Activated T-cell treated with anti-CD3 and anti-CD28 coated beads, Interleukin-2, amount 50 U/mL, for 72 hours (primary cell): ENCODE data around the gene C22orf15. TPM values are rescaled to one million over a fixed set of nuclear protein-coding genes. Genes with fewer than 3 reads are reported as not detected.

ENCODE experiments used
- ATAC-seq, 2 donors: fragments of 150-1000 bp; cut with Tn5 transposase; replicated peaks in 1 of 2; 2 replicates each; pipeline ENCODE4 v1.10.0; 2021; ENCODE audit warnings: moderate library complexity in 2 of 2, mild to moderate bottlenecking in 1 of 2
- DNase-seq, 2 donors: peaks; one replicate each; pipeline ENCODE4 v3.0.0; 2021 to 2022; ENCODE audit warnings: mixed read lengths in 1 of 2
- H3K27ac Mint-ChIP-seq: one replicate; pipeline ENCODE4 v1.8.0; 2022; ENCODE audit warnings: mild to moderate bottlenecking, moderate library complexity, mixed read lengths
- H3K27me3 Mint-ChIP-seq: one replicate; pipeline ENCODE4 v1.8.0; 2022; ENCODE audit warnings: low read depth, mixed read lengths
- H3K36me3 Mint-ChIP-seq, 2 donors: one replicate each; pipeline ENCODE4 v1.8.0; 2022; ENCODE audit warnings: mixed read lengths in 2 of 2, mild to moderate bottlenecking in 1 of 2; ENCODE audit not compliant: insufficient read depth in 2 of 2
- H3K4me1 Mint-ChIP-seq: one replicate; pipeline ENCODE4 v1.8.0; 2022; ENCODE audit warnings: low read depth, mixed read lengths
- H3K4me3 Mint-ChIP-seq, 2 donors: one replicate each; pipeline ENCODE4 v1.8.0; 2022; ENCODE audit warnings: mild to moderate bottlenecking in 2 of 2, mixed read lengths in 2 of 2, moderate library complexity in 2 of 2
- H3K9me3 Mint-ChIP-seq, 2 donors: one replicate each; pipeline ENCODE4 v1.8.0; 2022; ENCODE audit warnings: mixed read lengths in 2 of 2
- total RNA-seq, 2 donors: library from RNA; stranded (reverse); gene quantifications; one replicate each; pipeline ENCODE4 v1.2.3, GENCODE V29; 2022

Gene C22orf15
- total RNA-seq, 2 donors from 2014 or later = 0.72 to 1.5 TPM

DNA sequence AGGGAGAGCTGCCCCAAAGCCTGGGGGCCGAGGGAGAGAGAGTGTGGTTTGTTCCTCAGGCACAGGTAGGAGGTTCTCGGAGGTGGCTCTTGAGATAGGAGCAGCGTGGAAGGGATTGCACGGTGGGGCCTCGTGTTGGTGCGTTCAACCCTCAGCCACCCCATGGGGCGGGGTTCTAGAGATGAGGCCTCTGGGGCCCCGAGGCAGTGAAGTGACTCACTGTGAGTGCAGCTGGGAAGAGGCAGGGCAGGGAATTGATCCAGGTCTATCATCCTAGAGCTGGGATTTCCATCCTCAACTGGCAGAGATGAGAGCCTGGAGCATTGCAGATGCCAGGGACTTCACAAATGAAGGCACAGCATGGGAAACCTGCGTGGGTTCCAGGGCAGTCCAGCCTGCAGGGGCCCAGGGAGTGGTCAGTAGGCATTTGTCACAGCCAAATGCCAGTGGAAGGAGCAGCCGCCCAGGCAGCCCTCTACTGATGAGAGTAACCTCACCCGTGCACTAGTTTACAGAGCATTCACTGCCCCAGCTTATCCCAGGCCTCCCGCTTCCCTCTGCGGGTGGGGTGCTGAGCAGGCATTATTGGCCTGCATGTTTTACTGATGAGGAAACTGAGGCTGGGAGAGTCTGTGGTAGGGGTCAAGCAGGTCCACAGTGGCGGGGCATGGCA is 18.9 kb downstream of the C22orf15 start:
- Mint-ChIP-seq H3K4me1 (peaks cover 12% of the 10 kb centered on the region), H3K36me3 (no peaks in the 10 kb centered on the region), H3K4me3 (no peak overlapping the region), H3K27ac (no peak overlapping the region), H3K27me3 (no peaks in the 10 kb centered on the region), H3K9me3 (no peaks in the 10 kb centered on the region)
- ATAC-seq (no peak), DNase-seq (no peak)

DNA sequence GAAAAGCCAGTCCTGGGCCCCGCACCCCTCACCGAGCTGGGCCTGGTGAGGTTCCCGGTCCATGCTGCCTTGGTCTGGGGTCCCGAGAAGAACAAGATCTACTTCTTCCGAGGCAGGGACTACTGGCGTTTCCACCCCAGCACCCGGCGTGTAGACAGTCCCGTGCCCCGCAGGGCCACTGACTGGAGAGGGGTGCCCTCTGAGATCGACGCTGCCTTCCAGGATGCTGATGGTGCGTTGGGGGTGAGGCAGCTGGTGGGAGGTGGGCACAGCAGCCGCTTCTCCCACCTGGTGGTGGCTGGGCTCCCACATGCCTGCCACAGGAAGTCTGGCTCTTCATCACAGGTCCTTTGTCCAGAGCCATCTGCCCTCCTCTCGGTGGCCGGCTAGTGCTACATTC is 19.5 kb downstream of the C22orf15 start:
- no peaks in the 10 kb centered on the region for H3K9me3 Mint-ChIP-seq
- H3K36me3 Mint-ChIP-seq = no peaks in the 10 kb centered on the region
- H3K27ac Mint-ChIP-seq = no peak overlapping the region
- DNase-seq (no peak), ATAC-seq (no peak)
- peaks cover 13% of the 10 kb centered on the region for H3K4me1 Mint-ChIP-seq
- no peaks in the 10 kb centered on the region for H3K27me3 Mint-ChIP-seq
- H3K4me3 Mint-ChIP-seq = no peak overlapping the region

DNA sequence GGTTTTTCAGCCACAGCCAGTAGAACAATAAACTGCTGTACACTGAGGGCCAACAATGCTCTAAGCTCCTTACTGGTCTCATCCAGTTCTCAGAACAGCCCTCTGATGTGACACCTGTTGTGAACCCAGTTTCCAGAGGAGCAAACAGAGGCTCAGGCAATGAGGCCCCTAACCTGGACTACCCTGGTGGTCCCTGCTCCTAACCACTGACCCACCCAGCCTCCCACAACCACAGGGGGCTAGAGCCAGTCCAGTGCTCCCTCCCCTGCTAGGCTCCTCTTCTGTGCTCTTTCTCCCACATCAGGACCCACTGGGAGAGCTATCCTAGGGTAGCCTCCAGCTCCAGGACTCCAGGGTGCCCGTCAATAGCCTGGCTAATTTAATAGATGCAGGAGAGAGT is 19.9 kb downstream of the C22orf15 start:
- ATAC-seq (no peak), DNase-seq (no peak)
- H3K9me3 Mint-ChIP-seq = no peaks in the 10 kb centered on the region
- H3K27ac Mint-ChIP-seq = no peak overlapping the region
- H3K27me3 Mint-ChIP-seq = no peaks in the 10 kb centered on the region
- H3K4me1 Mint-ChIP-seq = peaks cover 15% of the 10 kb centered on the region
- no peaks in the 10 kb centered on the region for H3K36me3 Mint-ChIP-seq
- no peak overlapping the region for H3K4me3 Mint-ChIP-seq

DNA sequence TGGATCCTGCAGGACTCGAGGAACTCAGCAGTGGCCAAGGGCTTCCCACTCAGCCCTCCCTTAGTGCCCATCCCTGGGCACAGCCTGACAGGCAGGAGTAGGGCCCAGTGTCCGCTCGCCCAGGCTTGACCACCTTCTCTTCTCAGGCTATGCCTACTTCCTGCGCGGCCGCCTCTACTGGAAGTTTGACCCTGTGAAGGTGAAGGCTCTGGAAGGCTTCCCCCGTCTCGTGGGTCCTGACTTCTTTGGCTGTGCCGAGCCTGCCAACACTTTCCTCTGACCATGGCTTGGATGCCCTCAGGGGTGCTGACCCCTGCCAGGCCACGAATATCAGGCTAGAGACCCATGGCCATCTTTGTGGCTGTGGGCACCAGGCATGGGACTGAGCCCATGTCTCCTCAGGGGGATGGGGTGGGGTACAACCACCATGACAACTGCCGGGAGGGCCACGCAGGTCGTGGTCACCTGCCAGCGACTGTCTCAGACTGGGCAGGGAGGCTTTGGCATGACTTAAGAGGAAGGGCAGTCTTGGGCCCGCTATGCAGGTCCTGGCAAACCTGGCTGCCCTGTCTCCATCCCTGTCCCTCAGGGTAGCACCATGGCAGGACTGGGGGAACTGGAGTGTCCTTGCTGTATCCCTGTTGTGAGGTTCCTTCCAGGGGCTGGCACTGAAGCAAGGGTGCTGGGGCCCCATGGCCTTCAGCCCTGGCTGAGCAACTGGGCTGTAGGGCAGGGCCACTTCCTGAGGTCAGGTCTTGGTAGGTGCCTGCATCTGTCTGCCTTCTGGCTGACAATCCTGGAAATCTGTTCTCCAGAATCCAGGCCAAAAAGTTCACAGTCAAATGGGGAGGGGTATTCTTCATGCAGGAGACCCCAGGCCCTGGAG is 20.7 kb downstream of the C22orf15 start:
- H3K36me3 Mint-ChIP-seq = no peaks in the 10 kb centered on the region
- no peaks in the 10 kb centered on the region for H3K27me3 Mint-ChIP-seq
- DNase-seq (no peak), ATAC-seq (no peak)
- H3K9me3 Mint-ChIP-seq = no peaks in the 10 kb centered on the region
- no peak overlapping the region for H3K4me3 Mint-ChIP-seq
- H3K4me1 Mint-ChIP-seq = peaks cover 23% of the 10 kb centered on the region
- no peak overlapping the region for H3K27ac Mint-ChIP-seq

DNA sequence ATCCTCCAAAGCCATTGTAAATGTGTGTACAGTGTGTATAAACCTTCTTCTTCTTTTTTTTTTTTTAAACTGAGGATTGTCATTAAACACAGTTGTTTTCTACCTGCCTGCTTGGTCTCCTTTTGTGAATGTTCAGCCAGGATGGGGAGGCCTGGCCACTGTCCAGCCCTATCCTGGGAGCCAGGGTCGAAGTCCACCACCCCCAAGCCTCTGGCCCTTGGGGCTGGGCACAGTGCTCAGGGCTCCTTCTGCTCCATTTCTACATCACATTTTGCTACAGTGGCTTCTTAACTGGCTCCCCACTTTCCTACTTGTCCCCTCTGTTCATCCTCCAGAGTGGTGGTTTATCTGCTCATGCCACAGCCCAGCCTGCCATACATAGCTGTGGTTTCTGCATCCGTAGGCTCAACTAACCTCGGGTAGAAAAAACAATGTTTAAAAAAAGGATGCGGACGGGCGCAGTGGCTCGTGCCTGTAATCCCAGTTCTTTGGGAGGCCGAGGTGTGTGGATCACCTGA is 21.5 kb downstream of the C22orf15 start:
- peaks cover 31% of the 10 kb centered on the region for H3K4me1 Mint-ChIP-seq

DNA sequence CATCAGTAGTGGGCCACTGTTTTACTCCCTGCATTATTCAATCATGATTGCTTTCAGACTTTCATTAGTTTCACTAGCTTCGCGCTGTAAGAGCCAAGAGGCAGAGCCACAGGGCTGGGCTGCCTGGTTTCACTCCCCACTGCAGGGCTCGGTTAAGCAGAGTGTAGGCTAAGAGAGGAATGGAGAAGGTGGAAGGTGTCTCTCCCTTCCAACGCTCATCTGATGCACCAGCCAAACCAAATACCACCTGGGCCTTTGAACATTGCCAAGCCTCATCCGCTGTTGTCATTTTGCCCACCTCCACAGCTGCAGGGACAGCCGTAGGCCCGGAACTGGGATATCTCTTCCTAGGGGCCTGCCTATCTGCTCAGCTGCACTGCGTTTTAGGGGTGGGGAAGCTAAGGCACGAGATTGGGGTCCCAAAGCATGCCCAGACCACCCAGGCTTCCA is 23.5 kb downstream of the C22orf15 start:
- H3K4me1 Mint-ChIP-seq = peaks cover 38% of the 10 kb centered on the region
- peak overlapping the region; percentile 88 to 90 for H3K4me3 Mint-ChIP-seq
- H3K9me3 Mint-ChIP-seq = no peaks in the 10 kb centered on the region
- no peaks in the 10 kb centered on the region for H3K27me3 Mint-ChIP-seq
- ATAC-seq (peak; percentile 2 to 6), DNase-seq (no peak)
- peak overlapping the region; percentile 95 for H3K27ac Mint-ChIP-seq
- H3K36me3 Mint-ChIP-seq = no peaks in the 10 kb centered on the region

More for the DNA sequence above, 21.5 kb downstream of the C22orf15 start:
- no peak for ATAC-seq
- DNase-seq = no peak
- H3K36me3 Mint-ChIP-seq = no peaks in the 10 kb centered on the region
- H3K9me3 Mint-ChIP-seq = no peaks in the 10 kb centered on the region
- no peaks in the 10 kb centered on the region for H3K27me3 Mint-ChIP-seq
- H3K27ac Mint-ChIP-seq = no peak overlapping the region
- H3K4me3 Mint-ChIP-seq = no peak overlapping the region

DNA sequence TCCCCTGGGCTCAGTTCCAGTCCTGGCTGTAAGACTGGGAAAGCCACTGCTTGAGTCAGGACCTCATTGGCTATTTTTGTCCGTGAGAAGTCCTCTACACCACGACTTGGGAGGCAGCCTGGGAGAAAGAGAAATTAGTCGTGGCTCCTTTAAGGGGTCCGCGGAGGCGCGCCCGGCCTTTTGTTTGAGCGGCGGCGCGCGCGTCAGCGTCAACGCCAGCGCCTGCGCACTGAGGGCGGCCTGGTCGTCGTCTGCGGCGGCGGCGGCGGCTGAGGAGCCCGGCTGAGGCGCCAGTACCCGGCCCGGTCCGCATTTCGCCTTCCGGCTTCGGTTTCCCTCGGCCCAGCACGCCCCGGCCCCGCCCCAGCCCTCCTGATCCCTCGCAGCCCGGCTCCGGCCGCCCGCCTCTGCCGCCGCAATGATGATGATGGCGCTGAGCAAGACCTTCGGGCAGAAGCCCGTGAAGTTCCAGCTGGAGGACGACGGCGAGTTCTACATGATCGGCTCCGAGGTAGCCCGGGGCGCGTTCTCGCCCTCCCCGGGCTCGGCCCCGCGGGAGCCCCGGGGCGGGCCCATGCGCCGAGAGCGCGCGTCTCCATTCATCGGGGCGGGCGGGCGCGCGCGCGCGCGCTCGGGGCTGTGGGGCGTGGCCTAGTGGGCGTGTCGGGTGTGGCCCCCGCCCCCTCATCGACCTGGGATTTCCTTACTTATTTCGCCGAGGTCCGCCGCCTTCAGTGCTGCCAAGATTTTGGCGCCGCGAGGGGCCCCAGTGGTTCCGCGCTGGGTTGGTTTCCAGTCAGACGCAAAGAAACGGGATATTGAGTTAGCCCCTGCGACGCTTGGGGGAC is 24.2 kb downstream of the C22orf15 start, which contains the start of gene SMARCB1:
TSS of gene SMARCB1 (plus strand) at position 215 of the 848 bp plus-strand sequence. CDS start at position 419, 204 bp downstream.
- Mint-ChIP-seq H3K27ac (peak within 1 kb of the TSS; percentile 95), H3K9me3 (no peaks in the 10 kb centered on the region), H3K4me1 (peaks cover 38% of the 10 kb centered on the region), H3K4me3 (peak within 1 kb of the TSS; percentile 88 to 90), H3K27me3 (no peaks in the 10 kb centered on the region), H3K36me3 (no peaks in the 10 kb centered on the region)
- DNase-seq (peak; percentile 88 to 91), ATAC-seq (peak; percentile 85 to 88)

DNA sequence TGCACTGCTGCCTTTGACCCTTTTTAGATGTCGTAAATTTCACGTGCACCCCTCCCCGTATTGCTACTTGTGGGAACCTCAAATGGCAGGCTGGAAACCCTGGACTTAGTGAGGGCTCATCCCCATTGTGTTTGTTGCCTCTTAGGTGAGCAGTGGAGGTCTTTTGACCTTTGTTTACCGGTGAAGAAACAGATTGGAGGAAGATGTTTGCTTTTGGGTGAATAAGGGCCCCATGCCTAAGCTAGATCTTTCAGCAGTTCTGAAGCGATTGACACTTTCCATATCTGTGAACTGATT is 24.8 kb downstream of the C22orf15 start:
- DNase-seq = no peak
- H3K4me3 Mint-ChIP-seq = peak overlapping the region; percentile 88 to 90
- H3K9me3 Mint-ChIP-seq = no peaks in the 10 kb centered on the region
- H3K27ac Mint-ChIP-seq = peak overlapping the region; percentile 56
- no peaks in the 10 kb centered on the region for H3K36me3 Mint-ChIP-seq
- H3K27me3 Mint-ChIP-seq = no peaks in the 10 kb centered on the region
- ATAC-seq = peak; percentile 27 to 30
- H3K4me1 Mint-ChIP-seq = peaks cover 38% of the 10 kb centered on the region

DNA sequence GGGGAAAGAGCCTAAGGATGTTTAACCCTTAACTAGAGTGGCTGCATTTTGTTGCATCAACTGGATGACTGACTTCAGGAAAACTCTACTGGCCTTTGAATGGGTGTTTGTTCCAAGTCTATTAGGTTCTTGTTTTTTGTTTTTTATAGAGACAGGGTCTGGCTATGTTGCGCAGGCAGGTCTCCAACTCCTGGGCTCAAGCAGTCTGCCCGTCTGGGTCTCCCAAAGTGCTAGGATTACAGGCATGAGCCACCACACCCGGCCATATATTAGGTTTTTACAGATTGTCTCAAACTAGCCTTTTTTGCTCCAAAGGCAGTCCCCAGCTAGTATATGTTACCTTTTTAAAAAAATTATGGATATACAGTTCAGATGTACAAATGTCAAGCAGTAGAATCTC is 25.1 kb downstream of the C22orf15 start:
- H3K36me3 Mint-ChIP-seq = no peaks in the 10 kb centered on the region
- peak overlapping the region; percentile 56 for H3K27ac Mint-ChIP-seq
- ATAC-seq = no peak
- H3K27me3 Mint-ChIP-seq = no peaks in the 10 kb centered on the region
- peak overlapping the region; percentile 88 to 90 for H3K4me3 Mint-ChIP-seq
- DNase-seq = no peak
- peaks cover 38% of the 10 kb centered on the region for H3K4me1 Mint-ChIP-seq
- no peaks in the 10 kb centered on the region for H3K9me3 Mint-ChIP-seq

DNA sequence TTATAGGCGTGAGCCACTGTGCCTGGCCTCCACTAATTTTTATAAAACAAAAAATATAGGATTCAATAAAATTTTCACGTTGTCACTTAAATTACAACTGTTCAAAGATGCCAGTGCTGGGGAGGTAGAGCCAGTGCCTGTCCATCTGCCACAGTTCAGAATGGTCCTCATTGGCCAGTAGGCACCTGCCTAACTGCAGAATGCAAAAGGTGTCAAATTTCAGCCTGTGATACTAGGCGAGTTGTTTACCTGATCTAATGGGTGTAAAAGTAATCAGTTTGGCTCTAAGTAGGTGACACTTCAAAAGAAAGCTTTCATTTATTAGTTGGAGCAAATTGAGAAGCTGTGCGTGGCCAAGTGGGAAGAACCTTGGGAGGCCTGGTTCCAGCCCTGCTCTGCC is 26.3 kb downstream of the C22orf15 start:
- DNase-seq (no peak), ATAC-seq (no peak)
- H3K9me3 Mint-ChIP-seq = no peaks in the 10 kb centered on the region
- peaks cover 2 to 5% of the 10 kb centered on the region in 2 donors for H3K36me3 Mint-ChIP-seq
- H3K27ac Mint-ChIP-seq = no peak overlapping the region
- H3K4me1 Mint-ChIP-seq = peaks cover 38% of the 10 kb centered on the region
- no peaks in the 10 kb centered on the region for H3K27me3 Mint-ChIP-seq
- peak overlapping the region in 1 of 2 donors; percentile 29 for H3K4me3 Mint-ChIP-seq

DNA sequence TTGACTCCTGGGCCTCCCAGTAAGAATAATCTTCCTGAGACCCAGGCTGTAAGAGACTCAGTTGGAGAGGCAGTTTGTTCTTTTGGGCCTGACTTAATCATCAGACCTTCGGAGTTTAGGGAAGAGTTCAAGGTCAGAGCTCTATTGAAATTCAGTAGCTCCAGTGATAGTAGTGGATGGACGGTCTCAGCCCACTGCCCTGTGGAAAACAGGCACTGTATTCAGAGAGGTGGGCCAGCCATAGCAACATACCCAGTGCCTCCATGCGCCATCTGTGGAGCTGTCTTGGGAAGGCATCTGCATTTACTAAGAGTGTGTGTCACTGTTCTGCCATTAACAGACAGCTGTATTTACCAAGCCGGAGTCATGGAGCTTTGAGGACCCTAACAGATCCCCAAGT is 26.8 kb downstream of the C22orf15 start:
- H3K4me1 Mint-ChIP-seq = peaks cover 32% of the 10 kb centered on the region
- peak overlapping the region in 1 of 2 donors; percentile 29 for H3K4me3 Mint-ChIP-seq
- peaks cover 2 to 5% of the 10 kb centered on the region in 2 donors for H3K36me3 Mint-ChIP-seq
- no peaks in the 10 kb centered on the region for H3K27me3 Mint-ChIP-seq
- H3K27ac Mint-ChIP-seq = no peak overlapping the region
- H3K9me3 Mint-ChIP-seq = no peaks in the 10 kb centered on the region
- no peak for DNase-seq
- ATAC-seq = no peak

DNA sequence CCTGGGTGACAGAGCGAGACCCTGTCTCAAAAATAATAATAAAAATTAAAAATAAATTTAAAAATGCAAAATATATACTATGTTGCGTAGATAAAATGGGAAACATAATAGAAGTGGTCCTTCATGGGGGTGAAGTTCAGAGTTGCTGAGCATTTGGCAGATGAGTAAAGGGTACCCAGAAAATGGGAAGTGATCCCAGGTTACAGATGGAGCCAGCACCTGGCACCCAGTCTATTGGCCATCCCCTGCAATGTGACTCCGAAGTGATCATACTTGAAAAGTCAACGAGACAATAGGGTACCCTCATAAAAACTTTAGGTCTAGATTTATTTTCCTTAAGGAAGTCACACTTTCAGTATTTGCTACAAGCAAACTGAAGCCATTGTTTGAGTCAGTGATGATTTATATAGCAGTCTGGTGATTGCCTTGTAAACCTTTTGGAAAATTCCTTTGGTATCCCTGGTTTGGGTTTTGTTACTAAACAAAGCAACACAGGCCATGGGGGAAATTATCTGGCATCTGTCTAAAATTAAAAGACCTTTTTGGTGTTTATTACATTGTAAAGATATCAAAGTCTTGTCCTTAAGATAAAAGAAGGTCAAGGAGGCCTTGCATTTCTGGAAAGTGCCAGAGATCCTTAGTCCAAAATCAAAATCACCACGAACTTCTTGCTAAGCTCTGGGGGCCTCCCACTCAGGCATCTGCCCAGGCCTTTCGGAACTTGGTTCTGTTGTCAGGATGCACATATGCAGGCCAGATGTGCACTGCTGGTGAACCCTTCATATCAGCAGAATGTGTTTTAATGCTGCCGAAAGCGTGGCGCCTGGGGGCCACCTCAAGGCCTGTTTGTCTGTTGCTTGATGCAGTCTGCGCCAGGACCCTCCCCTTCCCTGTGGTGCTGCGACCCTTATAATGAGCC is 28.3 kb downstream of the C22orf15 start:
- ATAC-seq (no peak), DNase-seq (no peak)
- Mint-ChIP-seq H3K36me3 (peaks cover 2 to 5% of the 10 kb centered on the region in 2 donors), H3K4me1 (peaks cover 32% of the 10 kb centered on the region), H3K9me3 (no peaks in the 10 kb centered on the region), H3K27me3 (no peaks in the 10 kb centered on the region), H3K4me3 (no peak overlapping the region), H3K27ac (no peak overlapping the region)
